ENCODE data around the gene SFTPD.
"Not testable (repeated sequence)": the region's sequence is repeated elsewhere in the genome, so short reads cannot be mapped to it uniquely, and the experiment has no call there.

Gene SFTPD

GRCh38 chr10:79915838-79916237, 33.1 kb downstream of the SFTPD start:
- not testable (repeated sequence) for DNase-seq; H3K9me3 ChIP-seq (ENCODE audit: insufficient read depth, low read length, severe bottlenecking); H3K36me3 ChIP-seq (ENCODE audit: insufficient read depth, low read length); H3K4me1 ChIP-seq (ENCODE audit: insufficient read depth, low read length); H3K27ac ChIP-seq (ENCODE audit: low read length); H4K20me1 ChIP-seq (ENCODE audit: insufficient read depth, low read length); H3K9ac ChIP-seq (ENCODE audit: low read depth, low read length); ATAC-seq (ENCODE audit: insufficient read depth, low read depth); H3K4me3 ChIP-seq (ENCODE audit: low read depth in 1 of 2, low read length in 2 of 2); H3K4me2 ChIP-seq (ENCODE audit: insufficient read depth, low read length); H3K27me3 ChIP-seq (ENCODE audit: insufficient read depth, low read length, poor library complexity); H2AFZ ChIP-seq (ENCODE audit: low read depth, low read length); H3K79me2 ChIP-seq (ENCODE audit: insufficient read depth, low read length)

GRCh38 chr10:79914512-79914911, 34.4 kb downstream of the SFTPD start:
- ATAC-seq (ENCODE audit: insufficient read depth, low read depth); H3K4me1 ChIP-seq (ENCODE audit: insufficient read depth, low read length); H3K9ac ChIP-seq (ENCODE audit: low read depth, low read length); DNase-seq; H3K9me3 ChIP-seq (ENCODE audit: insufficient read depth, low read length, severe bottlenecking); H3K79me2 ChIP-seq (ENCODE audit: insufficient read depth, low read length); H3K27me3 ChIP-seq (ENCODE audit: insufficient read depth, low read length, poor library complexity); H3K4me2 ChIP-seq (ENCODE audit: insufficient read depth, low read length); H3K4me3 ChIP-seq (ENCODE audit: low read depth in 1 of 2, low read length in 2 of 2); H4K20me1 ChIP-seq (ENCODE audit: insufficient read depth, low read length); H3K36me3 ChIP-seq (ENCODE audit: insufficient read depth, low read length); H2AFZ ChIP-seq (ENCODE audit: low read depth, low read length); H3K27ac ChIP-seq (ENCODE audit: low read length): not testable (repeated sequence)

GRCh38 chr10:79910836-79911235, 38.1 kb downstream of the SFTPD start:
- no peak overlapping the region for H3K9ac ChIP-seq (ENCODE audit: low read depth, low read length)
- ATAC-seq (ENCODE audit: insufficient read depth, low read depth), result no peak
- H3K4me2 ChIP-seq (ENCODE audit: insufficient read depth, low read length), result no peak overlapping the region
- no peak for DNase-seq
- TF ChIP-seq CTCF (IDR thresholded peaks at IDR 0.05; ENCODE audit: borderline replicate concordance, extremely low read depth, low read length, poor library complexity, severe bottlenecking) (no peak), EZH2 (IDR thresholded peaks at IDR 0.05; ENCODE audit: borderline replicate concordance, low read depth, low read length, severe bottlenecking) (no peak)
- H3K4me3 ChIP-seq (ENCODE audit: low read depth in 1 of 2, low read length in 2 of 2), result no peak overlapping the region
- H4K20me1 ChIP-seq (ENCODE audit: insufficient read depth, low read length), result no peaks in the 10 kb centered on the region
- H3K9me3 ChIP-seq (ENCODE audit: insufficient read depth, low read length, severe bottlenecking), result no peaks in the 10 kb centered on the region
- no peak overlapping the region for H2AFZ ChIP-seq (ENCODE audit: low read depth, low read length)
- peaks cover 3% of the 10 kb centered on the region for H3K27me3 ChIP-seq (ENCODE audit: insufficient read depth, low read length, poor library complexity)
- H3K4me1 ChIP-seq (ENCODE audit: insufficient read depth, low read length), result no peaks in the 10 kb centered on the region
- no peaks in the 10 kb centered on the region for H3K36me3 ChIP-seq (ENCODE audit: insufficient read depth, low read length)
- no peaks in the 10 kb centered on the region for H3K79me2 ChIP-seq (ENCODE audit: insufficient read depth, low read length)
- H3K27ac ChIP-seq (ENCODE audit: low read length), result no peak overlapping the region

- no peaks in the 10 kb centered on the region for H3K36me3 ChIP-seq (ENCODE audit: insufficient read depth, low read length)
- no peak overlapping the region for H3K27ac ChIP-seq (ENCODE audit: low read length)
- DNase-seq (no peak), ATAC-seq (ENCODE audit: insufficient read depth, low read depth) (no peak)
- no peaks in the 10 kb centered on the region for H4K20me1 ChIP-seq (ENCODE audit: insufficient read depth, low read length)
- H3K9ac ChIP-seq (ENCODE audit: low read depth, low read length), result no peak overlapping the region
- H3K27me3 ChIP-seq (ENCODE audit: insufficient read depth, low read length, poor library complexity), result no peaks in the 10 kb centered on the region
- no peak overlapping the region for H3K4me2 ChIP-seq (ENCODE audit: insufficient read depth, low read length)
- H3K79me2 ChIP-seq (ENCODE audit: insufficient read depth, low read length), result no peaks in the 10 kb centered on the region
- no peaks in the 10 kb centered on the region for H3K9me3 ChIP-seq (ENCODE audit: insufficient read depth, low read length, severe bottlenecking)
- H3K4me1 ChIP-seq (ENCODE audit: insufficient read depth, low read length), result no peaks in the 10 kb centered on the region
- TF ChIP-seq CTCF (IDR thresholded peaks at IDR 0.05; ENCODE audit: borderline replicate concordance, extremely low read depth, low read length, poor library complexity, severe bottlenecking) (no peak), EZH2 (IDR thresholded peaks at IDR 0.05; ENCODE audit: borderline replicate concordance, low read depth, low read length, severe bottlenecking) (no peak)
- H2AFZ ChIP-seq (ENCODE audit: low read depth, low read length), result no peak overlapping the region
- H3K4me3 ChIP-seq (ENCODE audit: low read depth in 1 of 2, low read length in 2 of 2), result no peak overlapping the region
These were observed 38.6 kb downstream of the SFTPD start for GRCh38 chr10:79910344-79910743.

Measured in DND-41 (cell line).